Measurements from ENCODE around the gene DENND5A.

- TF ChIP-seq, protein P1, sequence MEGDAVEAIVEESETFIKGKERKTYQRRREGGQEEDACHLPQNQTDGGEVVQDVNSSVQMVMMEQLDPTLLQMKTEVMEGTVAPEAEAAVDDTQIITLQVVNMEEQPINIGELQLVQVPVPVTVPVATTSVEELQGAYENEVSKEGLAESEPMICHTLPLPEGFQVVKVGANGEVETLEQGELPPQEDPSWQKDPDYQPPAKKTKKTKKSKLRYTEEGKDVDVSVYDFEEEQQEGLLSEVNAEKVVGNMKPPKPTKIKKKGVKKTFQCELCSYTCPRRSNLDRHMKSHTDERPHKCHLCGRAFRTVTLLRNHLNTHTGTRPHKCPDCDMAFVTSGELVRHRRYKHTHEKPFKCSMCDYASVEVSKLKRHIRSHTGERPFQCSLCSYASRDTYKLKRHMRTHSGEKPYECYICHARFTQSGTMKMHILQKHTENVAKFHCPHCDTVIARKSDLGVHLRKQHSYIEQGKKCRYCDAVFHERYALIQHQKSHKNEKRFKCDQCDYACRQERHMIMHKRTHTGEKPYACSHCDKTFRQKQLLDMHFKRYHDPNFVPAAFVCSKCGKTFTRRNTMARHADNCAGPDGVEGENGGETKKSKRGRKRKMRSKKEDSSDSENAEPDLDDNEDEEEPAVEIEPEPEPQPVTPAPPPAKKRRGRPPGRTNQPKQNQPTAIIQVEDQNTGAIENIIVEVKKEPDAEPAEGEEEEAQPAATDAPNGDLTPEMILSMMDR (IDR thresholded peaks at IDR 0.05), result no peak
- TF ChIP-seq POLR2A (IDR thresholded peaks at IDR 0.05), result no peak
These were observed 54.2 kb downstream of the DENND5A start for GRCh38 chr11:9210922-9211320.
